Measurements from ENCODE around the gene OPHN1.

The OPHN1 gene

GRCh38 chrX:68252664-68253063 lies 180.6 kb downstream of the OPHN1 start:
- no peak for DNase-seq (ENCODE audit: low read depth in 2 of 2)

GRCh38 chrX:68249903-68250302 lies 183.4 kb downstream of the OPHN1 start:
- DNase-seq (ENCODE audit: low read depth in 2 of 2), result no peak

GRCh38 chrX:68249401-68249831 lies 183.9 kb downstream of the OPHN1 start:
- DNase-seq (ENCODE audit: low read depth in 2 of 2), result no peak

DNA sequence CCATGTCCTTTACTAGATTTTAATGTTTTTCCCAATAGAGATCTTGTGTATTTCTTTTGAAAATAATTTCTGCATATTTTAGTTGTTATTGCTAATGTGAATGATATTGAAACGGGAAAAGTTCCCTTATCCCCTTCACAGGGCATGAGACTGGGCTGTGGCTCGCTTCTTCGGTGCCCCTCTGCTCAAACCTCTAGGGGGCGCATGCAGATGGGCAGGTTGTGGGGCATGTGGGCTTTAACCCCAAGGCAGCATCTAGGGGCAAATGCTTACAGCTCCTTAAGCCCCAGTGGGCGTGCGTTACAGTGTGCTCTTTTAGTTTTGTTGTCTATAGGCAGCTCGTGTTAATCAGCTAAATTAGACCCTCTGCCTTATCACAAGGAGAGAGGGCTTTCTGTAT lies 194.7 kb downstream of the OPHN1 start:
- DNase-seq (ENCODE audit: low read depth in 2 of 2), result no peak

DNA sequence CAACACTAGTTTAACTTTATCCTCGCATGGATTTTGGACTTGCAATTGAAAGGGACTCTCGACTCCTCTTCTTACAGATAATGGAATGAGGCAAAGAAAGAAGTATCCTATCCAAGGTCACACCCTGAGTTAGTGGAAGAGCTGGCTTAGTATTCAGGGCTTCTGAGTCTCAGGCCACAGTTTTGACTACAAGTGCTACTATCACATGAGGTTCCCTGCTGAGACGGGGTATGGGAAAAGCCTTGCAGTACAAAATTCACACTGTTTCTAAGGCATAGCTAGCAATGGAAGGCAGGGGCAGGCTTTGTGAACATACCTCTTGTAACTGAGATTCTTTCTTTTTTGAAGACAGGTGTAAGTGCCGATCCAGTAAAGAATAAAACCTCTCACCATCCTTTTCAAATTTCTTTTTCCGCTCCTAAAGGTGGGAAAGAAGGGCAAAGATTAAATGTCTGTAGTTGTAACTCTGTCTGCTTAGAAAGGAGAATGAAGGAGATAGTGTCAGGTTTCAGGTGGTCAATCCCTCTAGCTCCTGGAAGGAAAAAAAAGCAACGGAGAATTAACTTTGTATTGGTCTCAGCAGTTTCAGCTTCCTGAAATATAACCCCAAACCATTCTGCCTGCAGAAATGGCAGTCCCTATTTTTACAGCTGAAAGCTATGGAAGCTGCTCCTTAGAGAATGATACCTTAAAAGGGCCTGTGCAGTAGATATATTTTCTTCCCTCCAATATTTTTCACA lies 199.0 kb downstream of the OPHN1 start:
- DNase-seq (ENCODE audit: low read depth in 2 of 2), result no peak

DNA sequence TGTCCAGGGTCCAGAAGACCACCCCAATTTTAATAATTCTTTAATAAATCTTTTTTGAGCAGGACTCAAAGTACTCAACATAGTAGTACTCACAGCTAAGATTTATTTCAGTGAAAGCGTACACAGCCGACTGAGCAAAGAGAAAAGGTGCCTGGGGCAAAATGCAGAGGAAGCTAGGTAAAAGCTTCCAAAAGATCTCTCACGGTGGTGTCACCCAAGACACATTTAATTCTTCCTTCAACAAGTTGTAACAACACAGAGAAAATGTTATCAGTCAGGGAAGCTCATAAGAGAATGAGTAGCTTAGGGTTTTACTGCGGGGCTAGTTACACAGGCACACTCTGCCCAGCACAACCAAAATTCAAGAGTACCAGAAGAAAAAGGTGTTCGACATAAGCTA lies 201.1 kb downstream of the OPHN1 start:
- no peak for DNase-seq (ENCODE audit: low read depth in 2 of 2)

DNA sequence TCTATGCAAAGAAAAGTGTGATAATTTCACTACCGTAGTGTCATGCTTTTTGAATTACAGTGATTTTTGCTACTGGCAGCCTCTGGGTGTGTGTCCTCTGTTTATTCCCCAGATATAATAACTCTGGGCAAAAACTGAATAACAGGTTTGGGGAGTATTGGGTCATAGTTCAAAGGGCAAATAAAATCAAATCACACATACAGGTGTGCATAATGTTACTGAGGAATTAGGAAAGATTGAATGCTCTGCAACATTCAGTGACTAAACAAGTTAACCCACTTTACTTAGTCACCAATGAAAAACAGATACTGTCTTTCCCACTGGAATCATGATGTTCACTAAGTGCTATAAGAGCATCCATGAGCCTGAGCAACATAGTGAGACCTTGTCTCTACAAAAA lies 224.3 kb downstream of the OPHN1 start:
- no peak for DNase-seq (ENCODE audit: low read depth in 2 of 2)

DNA sequence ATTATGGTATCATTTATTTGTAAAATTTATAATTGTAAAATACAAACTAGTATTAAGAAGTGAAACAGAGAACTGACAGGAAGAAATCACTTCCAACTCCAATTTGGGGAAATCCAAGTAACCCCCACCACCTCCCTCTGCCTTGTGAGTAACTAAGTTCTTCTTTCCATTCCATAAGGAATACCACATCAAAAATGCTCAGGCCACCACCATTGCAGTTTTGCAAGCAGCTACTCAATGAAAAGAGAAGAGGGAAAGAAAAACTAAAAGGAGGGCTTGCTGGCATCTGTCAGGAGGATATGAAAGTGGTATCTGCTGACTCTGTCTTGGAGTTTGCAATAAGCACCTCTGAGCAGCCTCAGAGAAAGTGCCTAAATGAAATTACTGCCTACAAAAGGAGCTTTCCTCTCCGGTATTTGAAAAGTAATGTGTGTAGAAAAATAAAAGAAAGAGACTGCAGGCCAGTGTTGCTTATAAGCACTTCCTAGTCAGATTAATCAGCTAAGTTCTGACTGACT lies 228.7 kb downstream of the OPHN1 start:
- no peak for DNase-seq (ENCODE audit: low read depth in 2 of 2)

GRCh38 chrX:68203646-68204045 lies 229.6 kb downstream of the OPHN1 start:
- no peak for DNase-seq (ENCODE audit: low read depth in 2 of 2)

DNA sequence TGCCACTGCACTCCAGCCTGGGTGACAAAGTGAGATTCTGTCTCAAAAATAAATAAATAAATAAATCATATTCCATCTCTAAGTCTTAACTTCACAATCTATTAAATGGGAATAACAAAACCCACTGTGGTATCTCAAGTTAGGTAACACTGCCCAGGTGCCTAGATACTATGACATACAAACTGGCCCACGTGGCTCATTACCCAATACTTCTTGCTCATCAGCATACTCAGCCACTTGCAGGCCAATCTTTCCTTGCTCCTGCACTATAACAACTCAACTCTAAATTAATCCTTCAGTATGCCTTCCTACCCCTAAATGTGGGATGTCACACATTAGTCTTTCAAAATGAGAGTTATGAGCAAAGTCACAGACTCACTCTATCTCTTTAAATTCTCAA lies 230.1 kb downstream of the OPHN1 start:
- DNase-seq (ENCODE audit: low read depth in 2 of 2), result no peak

DNA sequence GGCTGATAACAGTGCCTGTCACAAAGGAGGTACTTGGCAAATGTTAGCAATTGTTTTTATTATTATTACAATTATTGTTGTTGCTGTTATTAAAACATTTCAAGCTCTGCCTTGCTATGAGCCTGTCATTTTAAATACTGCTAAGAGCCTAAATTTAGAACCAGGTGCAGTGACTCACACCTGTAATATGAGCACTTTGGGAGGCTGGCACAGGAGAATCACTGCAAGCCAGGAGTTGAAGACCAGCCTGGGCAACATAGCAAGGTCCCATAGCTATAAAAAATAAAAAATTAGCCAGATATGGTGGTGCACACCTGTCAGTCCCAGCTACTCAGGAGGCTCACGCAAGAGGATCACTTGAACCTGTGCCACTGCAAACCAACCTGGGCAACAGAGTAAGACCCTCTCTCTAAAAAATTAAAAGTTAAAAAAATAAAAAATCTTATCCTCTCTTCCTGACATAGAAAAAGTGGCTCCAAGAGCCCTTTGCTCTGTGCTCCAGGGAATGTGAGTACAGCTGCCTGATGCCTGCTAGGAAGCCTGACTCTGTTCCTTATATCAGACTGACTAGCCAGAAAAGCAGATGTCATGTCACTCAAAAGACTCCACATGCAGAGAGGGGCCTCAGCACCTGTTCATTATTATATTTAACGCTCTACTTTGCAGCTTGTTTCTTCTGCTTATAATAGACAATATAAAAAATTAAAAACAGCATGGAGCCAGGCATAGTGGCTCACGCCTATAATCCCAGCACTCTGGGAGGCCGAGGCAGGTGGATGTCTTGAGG lies 234.0 kb downstream of the OPHN1 start:
- no peak for DNase-seq (ENCODE audit: low read depth in 2 of 2)

DNA sequence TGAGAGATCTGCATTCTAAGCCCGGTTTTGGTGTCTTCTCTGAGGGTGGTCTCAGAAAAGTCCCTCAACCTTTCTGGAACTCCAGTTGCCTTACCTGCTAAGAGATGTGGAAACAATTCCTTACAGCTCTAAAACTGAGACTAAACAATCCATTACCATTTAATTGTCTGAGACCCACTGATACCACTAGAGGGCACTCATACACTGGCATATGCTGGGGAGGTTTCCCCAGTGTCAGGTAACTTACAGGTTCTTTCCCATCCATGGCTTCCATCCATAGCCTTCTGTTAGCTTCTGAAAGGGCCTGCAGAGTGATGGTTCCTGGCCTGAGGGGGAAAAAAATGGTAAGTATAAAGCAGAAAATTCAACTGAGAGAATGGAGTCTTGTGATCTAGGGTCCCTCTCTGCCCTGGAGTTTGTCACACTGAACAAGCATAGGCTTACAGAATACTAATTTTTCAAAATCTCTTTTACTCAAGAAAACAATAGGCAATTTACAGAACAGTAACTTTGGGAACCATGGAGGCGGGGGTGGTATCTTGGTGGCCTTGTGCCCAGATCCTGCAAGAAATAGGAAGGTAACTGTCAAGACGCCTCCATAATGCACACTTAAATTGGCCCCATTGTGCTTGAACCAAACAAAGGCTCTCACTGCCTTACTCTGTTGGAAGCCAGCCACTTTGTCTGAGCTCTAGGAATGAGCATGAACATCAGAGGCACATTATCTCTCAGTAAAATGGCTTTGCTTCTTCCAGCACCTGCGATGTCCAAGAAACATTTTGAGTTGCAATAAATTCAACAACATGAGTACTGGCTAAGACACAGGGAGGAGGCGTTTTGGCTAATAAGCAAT lies 236.1 kb downstream of the OPHN1 start:
- DNase-seq (ENCODE audit: low read depth in 2 of 2), result no peak

GRCh38 chrX:68195561-68195960 lies 237.7 kb downstream of the OPHN1 start:
- DNase-seq (ENCODE audit: low read depth in 2 of 2), result no peak

DNA sequence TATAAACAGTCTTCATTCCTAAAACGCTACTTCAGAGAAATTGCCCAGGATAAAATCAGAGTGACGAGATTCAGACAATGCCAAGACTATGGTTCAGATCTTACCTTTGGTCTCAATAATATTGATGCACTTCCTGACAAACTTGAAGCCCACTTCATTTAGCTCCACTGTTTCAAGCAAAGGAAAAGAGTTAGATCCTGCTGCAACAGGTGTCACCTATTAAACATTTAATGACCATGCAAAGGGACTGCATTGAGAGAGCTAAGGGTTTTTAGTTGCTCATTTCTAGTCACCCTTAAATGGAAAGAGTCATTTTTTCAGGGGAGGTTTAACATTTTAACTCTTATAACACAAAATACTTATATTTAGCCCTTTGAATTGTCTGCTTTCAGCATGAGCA lies 239.5 kb downstream of the OPHN1 start:
- DNase-seq (ENCODE audit: low read depth in 2 of 2), result no peak

DNA sequence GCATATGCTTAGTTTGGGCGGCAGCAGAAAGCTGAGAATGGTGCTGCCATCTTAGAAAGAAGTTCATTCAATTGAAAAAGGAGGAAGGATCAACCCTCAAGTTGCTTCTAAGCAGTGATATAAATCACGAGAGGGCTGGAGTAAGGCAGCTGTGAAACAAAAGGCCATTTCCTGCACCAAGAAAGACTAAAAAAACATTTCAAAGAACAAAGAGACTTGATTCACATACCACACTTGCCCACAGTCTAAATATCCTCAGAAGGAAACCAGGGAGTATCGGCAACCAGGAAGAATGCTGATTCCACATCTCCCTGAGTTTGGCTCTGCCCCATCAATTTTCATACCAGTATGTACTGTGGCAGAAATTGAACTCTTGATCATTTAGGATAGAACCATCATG lies 240.1 kb downstream of the OPHN1 start:
- no peak for DNase-seq (ENCODE audit: low read depth in 2 of 2)

- DNase-seq (ENCODE audit: low read depth in 2 of 2), result no peak
These were observed 242.5 kb downstream of the OPHN1 start for GRCh38 chrX:68190799-68191198.

GRCh38 chrX:68186552-68187262 lies 246.6 kb downstream of the OPHN1 start:
- no peak for DNase-seq (ENCODE audit: low read depth in 2 of 2)

DNA sequence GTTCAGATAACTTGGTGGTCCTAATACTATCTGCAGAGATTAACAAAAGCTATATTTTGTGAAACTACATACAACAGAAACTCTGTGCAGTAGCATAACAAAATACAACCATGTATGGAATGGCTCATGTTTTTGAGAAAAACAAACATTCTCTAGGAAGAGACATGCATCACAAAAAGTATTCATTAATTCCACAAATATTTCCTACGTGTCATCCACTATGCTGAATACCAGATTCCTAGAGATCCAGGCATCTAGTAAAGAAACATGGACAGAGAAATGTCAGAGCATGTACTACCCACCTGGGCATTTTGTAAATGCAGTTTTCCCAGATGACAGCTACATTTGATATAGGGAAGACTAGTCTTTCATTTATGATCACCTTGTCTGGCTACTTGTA lies 248.1 kb downstream of the OPHN1 start:
- no peak for DNase-seq (ENCODE audit: low read depth in 2 of 2)

GRCh38 chrX:68183612-68184214 lies 249.6 kb downstream of the OPHN1 start:
- DNase-seq (ENCODE audit: low read depth in 2 of 2), result no peak

GRCh38 chrX:68180579-68180978 lies 252.7 kb downstream of the OPHN1 start:
- DNase-seq (ENCODE audit: low read depth in 2 of 2), result no peak

DNA sequence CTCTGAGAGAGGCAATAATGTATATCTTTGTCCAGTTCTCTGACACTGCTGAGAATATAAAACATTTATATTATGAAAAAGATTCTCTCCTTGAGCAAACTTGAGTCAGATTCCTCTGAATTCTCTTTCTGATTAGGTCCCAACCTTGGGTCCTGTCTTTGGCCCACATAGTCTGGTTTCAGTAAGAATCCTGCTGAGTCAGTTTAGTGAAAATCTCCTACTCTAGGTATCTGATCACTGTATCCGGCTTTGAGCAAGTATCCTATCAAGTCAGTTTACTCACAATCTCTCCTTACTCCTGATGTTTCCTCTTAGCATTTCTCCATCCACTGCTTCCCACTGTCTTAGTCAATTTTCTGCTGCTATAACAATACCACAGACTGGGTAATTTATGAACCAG lies 253.9 kb downstream of the OPHN1 start:
- DNase-seq (ENCODE audit: low read depth in 2 of 2), result no peak

Data from fibroblast of skin of left biceps (primary cell).